ENCODE data around the gene LDLRAD3.
"Not testable (repeated sequence)": the region's sequence is repeated elsewhere in the genome, so short reads cannot be mapped to it uniquely, and the experiment has no call there.

The LDLRAD3 gene, protein sequence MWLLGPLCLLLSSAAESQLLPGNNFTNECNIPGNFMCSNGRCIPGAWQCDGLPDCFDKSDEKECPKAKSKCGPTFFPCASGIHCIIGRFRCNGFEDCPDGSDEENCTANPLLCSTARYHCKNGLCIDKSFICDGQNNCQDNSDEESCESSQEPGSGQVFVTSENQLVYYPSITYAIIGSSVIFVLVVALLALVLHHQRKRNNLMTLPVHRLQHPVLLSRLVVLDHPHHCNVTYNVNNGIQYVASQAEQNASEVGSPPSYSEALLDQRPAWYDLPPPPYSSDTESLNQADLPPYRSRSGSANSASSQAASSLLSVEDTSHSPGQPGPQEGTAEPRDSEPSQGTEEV

GRCh38 chr11:35943713-35944502 is at the start of gene LDLRAD3:
Gene LDLRAD3 (plus strand): TSS chr11:35944062. CDS start chr11:35944099, 37 bp downstream.
- DNase-seq = peak; percentile 19

DNA sequence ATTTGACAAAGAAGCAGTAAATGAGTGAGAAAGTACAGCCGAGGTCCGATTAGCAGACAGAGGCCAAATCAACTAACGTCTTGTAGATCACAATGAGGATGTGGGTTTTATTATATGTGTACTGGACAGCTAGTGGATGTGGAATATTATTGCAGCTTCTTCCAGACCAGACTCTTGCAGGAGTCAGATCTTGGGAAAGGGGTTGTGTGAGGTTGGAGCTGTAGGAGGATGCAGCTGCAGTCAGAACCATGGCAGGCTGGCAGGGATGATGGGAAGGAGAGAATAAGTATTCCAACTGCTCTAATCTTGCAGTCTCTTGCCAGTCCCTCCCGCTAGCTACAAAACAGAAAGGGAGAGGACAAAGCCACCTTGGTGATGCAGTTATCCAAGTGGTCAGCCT is 46.8 kb upstream of the LDLRAD3 start:
- DNase-seq = no peak

DNA sequence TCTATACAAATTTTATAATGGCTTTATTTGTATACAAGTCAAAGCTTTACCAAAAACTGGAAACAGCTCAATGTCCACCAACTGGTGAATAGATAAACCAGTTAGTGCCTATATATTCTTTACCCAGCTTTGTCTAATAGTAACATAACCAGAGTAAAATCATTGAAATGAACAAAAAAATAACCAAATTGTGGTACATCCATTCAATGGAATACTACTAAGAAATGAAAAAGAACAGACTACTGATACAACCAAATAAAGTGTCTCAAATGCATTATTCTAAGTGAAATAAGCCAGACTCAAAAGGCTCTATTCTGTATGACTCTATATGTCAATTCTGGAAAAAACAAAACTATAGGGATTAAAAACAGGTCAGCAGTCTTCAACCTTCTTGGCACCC is 40.9 kb upstream of the LDLRAD3 start:
- DNase-seq = no peak

GRCh38 chr11:35905646-35906276 is 38.1 kb upstream of the LDLRAD3 start:
- DNase-seq = no peak

DNA sequence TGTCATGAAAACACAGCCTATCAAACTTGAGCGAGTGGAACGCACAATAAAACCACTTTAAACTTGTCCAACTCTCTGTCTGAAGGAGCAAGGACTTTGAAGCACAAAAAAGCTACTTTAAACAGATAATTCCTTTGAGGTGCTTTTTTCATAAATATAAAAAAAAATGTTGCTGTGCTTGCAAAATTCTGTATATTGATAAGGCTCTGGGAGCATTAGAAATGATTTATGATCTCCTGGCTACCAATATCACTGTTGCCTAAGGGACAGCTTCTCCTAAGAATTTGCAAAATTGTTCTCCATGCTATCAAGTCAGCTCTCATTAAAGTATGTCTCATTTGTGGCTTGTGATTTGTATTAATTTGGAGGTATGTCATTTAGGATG is 37.6 kb upstream of the LDLRAD3 start:
- no peak for DNase-seq

GRCh38 chr11:35906681-35907080 is 37.2 kb upstream of the LDLRAD3 start:
- DNase-seq = no peak

GRCh38 chr11:35907648-35908431 is 36.0 kb upstream of the LDLRAD3 start:
- DNase-seq = no peak

DNA sequence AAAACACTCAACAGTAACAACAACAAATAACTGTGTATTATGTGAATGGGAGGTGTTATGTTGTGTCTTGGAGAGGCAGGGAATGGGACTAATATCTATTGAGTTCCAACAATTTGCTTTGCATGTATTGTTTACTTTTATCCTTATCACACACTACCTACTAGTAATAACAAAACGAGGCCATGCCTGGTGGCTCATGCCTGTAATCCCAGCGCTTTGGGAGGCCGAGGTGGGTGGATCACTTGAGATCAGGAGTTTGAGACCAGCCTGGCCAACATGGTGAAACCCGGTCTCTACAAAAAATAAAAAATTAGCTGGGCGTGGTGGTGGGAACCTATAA is 35.5 kb upstream of the LDLRAD3 start:
- DNase-seq = not testable (repeated sequence)

DNA sequence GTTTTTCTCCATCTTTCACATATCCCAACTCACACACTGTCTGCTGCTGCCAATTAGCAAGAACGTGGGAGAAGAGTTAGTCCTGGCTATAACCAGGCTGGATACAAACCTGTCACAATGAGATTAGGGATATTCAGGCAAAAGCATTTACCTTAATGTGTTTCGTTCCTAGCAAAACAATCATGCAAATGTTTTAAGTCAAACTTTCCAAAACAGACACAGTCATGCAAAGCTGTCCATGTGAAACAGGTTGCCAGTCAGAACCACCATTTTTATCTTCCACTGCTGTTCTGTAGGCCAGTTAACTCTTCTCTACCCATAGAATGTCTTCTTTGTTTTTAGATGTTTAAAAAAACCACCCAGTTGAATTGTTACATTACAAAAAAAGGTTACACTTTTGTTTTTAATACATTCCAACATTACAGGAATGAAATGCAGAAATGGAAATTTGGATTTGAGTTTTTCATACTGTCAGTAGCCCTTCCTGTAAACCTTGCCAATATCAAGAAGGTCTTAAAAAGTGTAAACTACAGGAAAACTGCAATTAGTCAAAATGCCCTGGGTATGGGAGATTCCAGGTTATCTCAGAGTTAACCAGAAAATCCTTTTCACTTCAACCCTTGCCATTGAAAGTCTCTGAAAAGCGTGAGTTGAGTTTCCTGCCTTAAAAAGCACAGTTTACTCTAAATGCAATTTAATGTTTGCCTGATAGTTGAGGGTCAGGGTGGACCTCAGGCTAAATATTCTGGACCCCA is 34.2 kb upstream of the LDLRAD3 start:
- no peak for DNase-seq

DNA sequence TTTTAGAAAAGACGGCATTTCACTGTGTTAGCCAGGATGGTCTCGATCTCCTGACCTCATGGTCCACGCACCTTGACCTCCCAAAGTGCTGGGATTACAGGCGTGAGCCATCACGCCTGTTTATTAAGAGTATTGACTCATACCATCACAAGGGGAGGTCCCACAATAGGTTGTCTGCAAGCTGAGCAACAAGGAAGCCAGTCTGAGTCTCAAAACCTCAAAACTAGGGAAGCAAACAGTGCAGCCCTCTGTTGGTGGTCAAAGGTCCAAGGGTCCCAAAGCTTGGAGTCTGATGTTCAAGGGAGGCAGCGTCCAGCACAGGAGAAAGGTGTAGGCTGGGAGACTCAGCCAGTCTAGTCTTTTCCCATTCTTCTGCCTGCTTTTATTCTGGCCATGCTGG is 32.8 kb upstream of the LDLRAD3 start:
- DNase-seq = no peak

DNA sequence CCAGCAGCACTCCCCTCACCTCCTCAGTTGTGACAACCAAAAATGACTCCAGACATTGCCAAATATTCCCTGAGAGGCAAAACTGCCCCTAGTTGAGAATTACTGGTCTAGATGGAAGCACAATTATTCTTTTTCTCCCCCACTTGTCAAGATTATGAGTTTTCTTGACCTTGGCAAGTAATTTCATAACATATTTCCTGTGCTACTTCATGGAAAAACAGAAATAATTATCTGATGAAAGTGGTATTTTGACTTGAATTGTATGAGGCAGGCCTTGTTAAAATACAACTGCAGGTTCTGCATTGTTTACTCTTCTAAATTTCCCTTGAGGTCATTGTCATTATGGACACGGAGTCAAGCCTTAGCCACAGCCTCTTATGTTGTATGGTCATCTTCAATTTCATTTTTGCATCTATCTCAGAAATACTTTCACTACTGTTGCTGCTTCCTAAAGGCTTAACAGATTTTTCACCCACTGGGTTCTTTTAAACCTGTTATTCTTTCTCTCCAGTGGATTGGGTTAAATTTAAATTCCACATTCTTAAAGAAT is 32.2 kb upstream of the LDLRAD3 start:
- no peak for DNase-seq

DNA sequence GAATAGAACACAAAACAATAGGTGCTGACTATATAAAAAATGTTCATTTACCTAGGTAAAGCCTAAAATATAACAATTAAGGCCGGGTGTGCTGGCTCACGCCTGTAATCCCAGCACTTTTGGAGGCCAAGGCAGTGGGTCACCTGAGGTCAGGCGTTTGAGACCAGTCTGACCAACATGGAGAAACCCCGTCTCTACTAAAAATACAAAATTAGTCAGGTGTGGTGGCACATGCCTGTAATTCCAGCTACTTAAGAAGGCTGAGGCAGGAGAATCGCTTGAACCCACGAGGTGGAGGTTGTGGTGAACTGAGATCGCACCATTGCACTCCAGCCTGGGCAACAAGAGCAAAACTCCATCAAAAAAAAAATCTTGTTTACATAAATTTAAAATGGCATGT is 31.4 kb upstream of the LDLRAD3 start:
- DNase-seq = not testable (repeated sequence)

- no peak for DNase-seq
These were observed 30.8 kb upstream of the LDLRAD3 start for GRCh38 chr11:35912883-35913624.

DNA sequence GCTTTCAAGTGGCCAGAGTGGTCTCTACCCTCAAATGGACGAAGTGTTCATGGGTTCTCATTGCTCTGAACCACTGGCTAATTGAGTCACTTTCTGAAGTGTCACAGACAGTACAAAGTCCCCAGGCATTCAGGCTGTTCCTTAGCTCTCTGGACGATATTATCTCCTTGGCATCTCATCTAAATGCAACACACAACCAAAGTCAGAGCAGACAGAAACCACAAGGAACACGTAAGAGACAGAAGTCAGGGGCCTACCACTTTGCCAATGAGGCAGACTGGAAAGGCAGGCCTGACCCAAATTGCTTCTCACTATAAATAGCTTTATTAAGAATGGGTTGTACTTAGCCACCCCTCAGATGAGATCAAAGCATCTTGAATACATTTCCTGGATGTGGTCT is 29.0 kb upstream of the LDLRAD3 start:
- no peak for DNase-seq

GRCh38 chr11:35916270-35916669 is 27.6 kb upstream of the LDLRAD3 start:
- DNase-seq = no peak

DNA sequence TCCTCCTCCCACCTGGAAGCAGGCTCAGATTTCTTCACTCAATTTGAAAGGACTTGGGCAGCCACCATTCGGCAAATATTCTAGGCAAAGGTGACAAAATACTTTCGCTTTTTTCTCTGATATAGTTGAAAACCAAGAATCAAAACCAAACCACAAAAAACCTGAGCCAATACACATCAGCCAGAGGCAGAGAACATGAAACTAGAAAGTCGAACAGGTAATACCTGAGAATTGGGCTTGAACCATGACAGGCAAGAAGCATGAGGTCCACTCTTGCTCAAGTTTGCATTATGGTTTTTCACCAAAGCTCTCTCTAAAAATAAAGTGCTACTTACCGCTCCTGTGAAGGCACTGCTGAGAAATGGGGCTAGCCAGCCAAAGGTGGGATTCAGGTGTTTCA is 26.2 kb upstream of the LDLRAD3 start:
- no peak for DNase-seq

DNA sequence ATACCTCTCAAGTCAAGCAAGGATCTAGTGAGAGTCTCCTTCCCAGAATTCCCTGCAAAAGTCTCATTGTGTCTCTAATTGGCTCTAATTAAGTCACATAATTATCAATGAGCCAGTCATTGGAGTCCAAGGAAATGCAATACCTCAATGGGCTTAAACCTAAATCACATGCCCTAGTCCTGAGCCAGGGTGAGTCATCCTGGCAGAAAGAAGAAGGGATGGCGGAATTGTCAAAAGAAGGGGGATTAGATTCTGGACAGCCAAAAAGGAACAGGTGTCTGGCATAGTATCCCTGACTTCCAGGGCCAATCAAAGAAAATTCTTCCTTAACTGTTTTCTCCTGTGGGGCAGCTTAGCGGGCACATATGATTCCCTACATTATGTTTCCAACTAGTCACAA is 25.1 kb upstream of the LDLRAD3 start:
- DNase-seq = no peak

DNA sequence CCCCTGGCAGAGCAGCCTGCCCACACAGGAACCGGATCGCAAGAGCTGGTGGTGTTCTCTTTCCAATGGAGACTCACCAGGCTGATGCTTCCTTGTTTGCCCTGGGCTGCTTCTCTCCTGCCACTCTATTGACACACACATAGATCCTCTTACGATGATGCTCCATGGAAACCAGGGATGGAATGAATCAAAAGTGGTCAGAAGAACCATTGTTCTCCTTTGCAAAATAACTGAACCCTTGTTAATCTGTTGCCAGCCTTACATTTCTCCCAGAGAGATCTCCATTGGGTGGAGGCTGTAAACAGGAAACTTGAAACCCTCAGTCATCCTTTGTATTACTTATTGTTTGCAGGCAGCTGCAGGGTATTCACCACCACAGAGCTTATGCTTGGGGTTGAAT is 24.6 kb upstream of the LDLRAD3 start:
- DNase-seq = no peak

- DNase-seq = no peak
These were observed 20.4 kb upstream of the LDLRAD3 start for GRCh38 chr11:35923452-35923851.

DNA sequence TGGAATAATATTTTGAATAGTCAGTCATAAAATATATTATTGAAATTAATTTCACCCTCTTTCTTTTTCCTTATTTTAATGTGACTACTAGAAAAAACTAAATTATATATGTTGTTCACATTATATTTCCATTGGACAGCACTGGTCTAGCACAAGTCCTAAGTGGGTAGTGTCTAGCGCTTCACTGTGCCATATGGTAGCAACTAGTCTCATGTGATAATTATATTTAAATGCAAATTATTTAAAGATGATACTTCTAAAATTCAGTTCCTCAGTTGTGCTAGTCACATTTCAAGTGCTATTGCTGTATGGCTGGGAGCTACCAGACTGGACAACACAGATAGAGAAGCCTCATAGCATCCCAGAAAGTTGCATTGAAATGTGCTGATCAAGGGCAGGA is 19.1 kb upstream of the LDLRAD3 start:
- DNase-seq = no peak

- DNase-seq = no peak
These were observed 16.8 kb upstream of the LDLRAD3 start for GRCh38 chr11:35927104-35927503.
